Endothelial cell (in vitro differentiated cells): ENCODE results near the gene GAN. TPM values are rescaled to one million over a fixed set of nuclear protein-coding genes. Genes with fewer than 3 reads are reported as not detected.

Experiments
- DNase-seq: peaks from one replicate; pipeline ENCODE4 v3.0.0; 2021; ENCODE audit warnings: low spot score
- H3K27ac Mint-ChIP-seq: one replicate; pipeline ENCODE4 v1.8.0; 2021; ENCODE audit warnings: mixed read lengths, inconsistent platforms; ENCODE audit not compliant: unreplicated experiment
- H3K27me3 Mint-ChIP-seq: one replicate; pipeline ENCODE4 v1.8.0; 2021; ENCODE audit warnings: mild to moderate bottlenecking, moderate library complexity, mixed read lengths, inconsistent platforms; ENCODE audit not compliant: unreplicated experiment
- H3K36me3 Mint-ChIP-seq: one replicate; pipeline ENCODE4 v1.8.0; 2021; ENCODE audit warnings: mild to moderate bottlenecking, low read depth, mixed read lengths, inconsistent platforms; ENCODE audit not compliant: unreplicated experiment
- H3K4me1 Mint-ChIP-seq: one replicate; pipeline ENCODE4 v1.8.0; 2021; ENCODE audit warnings: mild to moderate bottlenecking, mixed read lengths, inconsistent platforms; ENCODE audit not compliant: unreplicated experiment
- H3K4me3 Mint-ChIP-seq: one replicate; pipeline ENCODE4 v1.8.0; 2021; ENCODE audit warnings: mild to moderate bottlenecking, mixed read lengths, inconsistent platforms; ENCODE audit not compliant: unreplicated experiment
- H3K9me3 Mint-ChIP-seq: one replicate; pipeline ENCODE4 v1.8.0; 2021; ENCODE audit warnings: mixed read lengths, inconsistent platforms; ENCODE audit not compliant: unreplicated experiment
- CTCF ChIP-seq: fragments of 200-600 bp; sonication (generic); IDR thresholded peaks from one replicate; pipeline ENCODE4 v1.5.0; 2021; ENCODE audit warnings: antibody characterized with exemption; ENCODE audit not compliant: unreplicated experiment
- total RNA-seq: library from RNA; stranded (reverse); fragmentation: NEBNext Ultra II Directional; extraction: Animal tissue kit (Norgen Biotek cat#: 25700); gene quantifications from one replicate; pipeline ENCODE4 v1.2.1, GENCODE V29; 2021; ENCODE audit not compliant: unreplicated experiment

GAN gene
- total RNA-seq, 1 donor from 2014 or later = 24.2 TPM

- Mint-ChIP-seq H3K4me1 (peaks cover 31% of the 10 kb centered on the region), H3K36me3 (no peaks in the 10 kb centered on the region), H3K27me3 (no peaks in the 10 kb centered on the region), H3K27ac (no peak overlapping the region), H3K4me3 (no peak overlapping the region), H3K9me3 (no peaks in the 10 kb centered on the region)
- no peak for TF ChIP-seq CTCF
- DNase-seq = no peak
Measured at GRCh38 chr16:81371106-81371505, 56.3 kb downstream of the GAN start.

GRCh38 chr16:81374550-81374949 is 59.8 kb downstream of the GAN start:
- no peak for TF ChIP-seq CTCF
- H3K36me3 Mint-ChIP-seq = peaks cover 10% of the 10 kb centered on the region
- no peak overlapping the region for H3K4me3 Mint-ChIP-seq
- H3K4me1 Mint-ChIP-seq = peaks cover 28% of the 10 kb centered on the region
- DNase-seq = peak; percentile 20
- no peaks in the 10 kb centered on the region for H3K27me3 Mint-ChIP-seq
- H3K9me3 Mint-ChIP-seq = no peaks in the 10 kb centered on the region
- H3K27ac Mint-ChIP-seq = peak overlapping the region; percentile 12

- Mint-ChIP-seq H3K36me3 (peaks cover 13% of the 10 kb centered on the region), H3K4me1 (peaks cover 18% of the 10 kb centered on the region), H3K4me3 (peak overlapping the region; percentile 13), H3K27ac (no peak overlapping the region), H3K27me3 (no peaks in the 10 kb centered on the region), H3K9me3 (no peaks in the 10 kb centered on the region)
- no peak for TF ChIP-seq CTCF
- no peak for DNase-seq
Measured at GRCh38 chr16:81376880-81377279, 62.1 kb downstream of the GAN start.

GRCh38 chr16:81378049-81378448 is 63.3 kb downstream of the GAN start:
- Mint-ChIP-seq H3K4me1 (peaks cover 11% of the 10 kb centered on the region), H3K9me3 (no peaks in the 10 kb centered on the region), H3K27ac (no peak overlapping the region), H3K4me3 (no peak overlapping the region), H3K27me3 (no peaks in the 10 kb centered on the region), H3K36me3 (peaks cover 13% of the 10 kb centered on the region)
- DNase-seq = no peak
- TF ChIP-seq CTCF = no peak

GRCh38 chr16:81380932-81381331 is 66.2 kb downstream of the GAN start:
- Mint-ChIP-seq H3K36me3 (peaks cover 13% of the 10 kb centered on the region), H3K4me1 (peaks cover 7% of the 10 kb centered on the region)
- TF ChIP-seq CTCF = no peak

More at GRCh38 chr16:81380932-81381331, 66.2 kb downstream of the GAN start:
- H3K4me3 Mint-ChIP-seq = no peak overlapping the region
- no peaks in the 10 kb centered on the region for H3K27me3 Mint-ChIP-seq
- H3K9me3 Mint-ChIP-seq = no peaks in the 10 kb centered on the region
- H3K27ac Mint-ChIP-seq = no peak overlapping the region
- DNase-seq = no peak
